Endothelial cell of umbilical vein (primary cell): ENCODE results near the gene DTNA. TPM values are rescaled to one million over a fixed set of nuclear protein-coding genes. Genes with fewer than 3 reads are reported as not detected.

Experiments
- BruUV-seq: library from RNA; stranded (reverse); fragments of 400-500 nt; replicated peaks from 2 replicates; lab custom pipeline; 2021; lab: Mats Ljungman, UMichigan
- CTCF ChIA-PET: fragments of 300-600, 350-600 bp; sonication (Branson Sonifier 250); formaldehyde crosslinking; loops from one replicate; lab custom pipeline; 2021; ENCODE audit warnings: antibody characterized with exemption, inconsistent platforms; lab: Charles Lee
- POLR2A ChIA-PET: fragments of 300-600, 350-600 bp; sonication (Branson Sonifier 250); formaldehyde crosslinking; loops from one replicate; lab custom pipeline; 2021; ENCODE audit warnings: antibody characterized with exemption, inconsistent platforms; lab: Charles Lee
- DNase-seq: peaks from one replicate; pipeline ENCODE4 v3.0.0-alpha.2; 2011; ENCODE audit warnings: low read depth, low spot score
- FAIRE-seq: peaks from 2 replicates; lab custom pipeline; 2011; peaks lifted over from hg19 to GRCh38; lab: Jason Lieb, UNC
- H2AFZ ChIP-seq: 2 replicates; pipeline ENCODE4 v1.6.0; 2012; ENCODE audit warnings: low read depth, low read length, control low read depth, inconsistent platforms
- H3K27ac ChIP-seq: 2 replicates; pipeline ENCODE4 v1.5.1; 2011; ENCODE audit warnings: low read depth, mild to moderate bottlenecking, control low read depth, low read length, moderate library complexity; ENCODE audit not compliant: insufficient read depth
- H3K27me3 ChIP-seq, 2 experiments: 2 replicates each; pipeline versions ENCODE4 v1.6.0 to v1.6.1; 2011; ENCODE audit warnings: low read length in 2 of 2, mixed read lengths in 1 of 2; ENCODE audit not compliant: control insufficient read depth in 2 of 2, insufficient read depth in 2 of 2
- H3K36me3 ChIP-seq, 2 experiments: 2 replicates in 1 of 2; 3 replicates in 1 of 2; pipeline ENCODE4 v1.5.1; 2011; ENCODE audit warnings: low read length in 2 of 2, mild to moderate bottlenecking in 1 of 2, moderate library complexity in 1 of 2; ENCODE audit not compliant: control insufficient read depth in 2 of 2, insufficient read depth in 2 of 2; ENCODE audit errors: extremely low read depth in 1 of 2
- H3K4me1 ChIP-seq: 3 replicates; pipeline ENCODE4 v1.5.1; 2011; ENCODE audit warnings: mild to moderate bottlenecking, low read length; ENCODE audit not compliant: control insufficient read depth, insufficient read depth; ENCODE audit errors: extremely low read depth
- H3K4me2 ChIP-seq: 2 replicates; pipeline ENCODE4 v1.6.1; 2011; ENCODE audit warnings: low read length, control low read depth, mixed read lengths; ENCODE audit not compliant: insufficient read depth
- H3K4me3 ChIP-seq, 3 experiments: fragments of 200-600 bp in 1 of 3; sonication (generic), shearing (Covaris generic) in 1 of 3; replicated peaks in 1 of 3; 2 replicates each; pipeline ENCODE4 v1.5.1; 2011 to 2016; ENCODE audit warnings: control low read depth in 3 of 3, low read length in 3 of 3, mild to moderate bottlenecking in 2 of 3, inconsistent platforms in 1 of 3, low read depth in 1 of 3, moderate library complexity in 1 of 3; ENCODE audit not compliant: insufficient read depth in 1 of 3
- H3K79me2 ChIP-seq: 2 replicates; pipeline ENCODE4 v1.6.0; 2012; ENCODE audit warnings: low read length, inconsistent platforms; ENCODE audit not compliant: control insufficient read depth, insufficient read depth
- H3K9ac ChIP-seq: replicated peaks from 2 replicates; pipeline ENCODE3; 2011; ENCODE audit warnings: low read length, control low read depth; ENCODE audit not compliant: insufficient read depth; ENCODE audit errors: extremely low read depth
- H3K9me1 ChIP-seq: replicated peaks from 3 replicates; pipeline ENCODE4 v1.6.0; 2011; ENCODE audit warnings: mild to moderate bottlenecking, low read length; ENCODE audit not compliant: control insufficient read depth, insufficient read depth; ENCODE audit errors: extremely low read depth
- H3K9me3 ChIP-seq: replicated peaks from 2 replicates; pipeline ENCODE4 v1.5.1; 2012; ENCODE audit warnings: low read length, inconsistent platforms; ENCODE audit not compliant: control insufficient read depth, insufficient read depth
- H4K20me1 ChIP-seq: replicated peaks from 2 replicates; pipeline ENCODE3; 2011; ENCODE audit warnings: mild to moderate bottlenecking, low read length; ENCODE audit not compliant: control insufficient read depth, insufficient read depth; ENCODE audit errors: extremely low read depth
- FOS ChIP-seq: IDR thresholded peaks from 2 replicates; pipeline ENCODE4 v1.6.1; 2011; ENCODE audit warnings: mild to moderate bottlenecking, low read length, moderate library complexity, borderline replicate concordance; ENCODE audit not compliant: insufficient read depth
- JUN ChIP-seq: IDR thresholded peaks from 2 replicates; pipeline ENCODE4 v1.6.1; 2011; ENCODE audit warnings: borderline replicate concordance, low read depth; ENCODE audit not compliant: insufficient read length, insufficient read depth
- MYC ChIP-seq: IDR thresholded peaks from one replicate; pipeline ENCODE4 v1.6.1; 2011; ENCODE audit warnings: mild to moderate bottlenecking, low read depth, low read length
- POLR2AphosphoS5 ChIP-seq: IDR thresholded peaks from 2 replicates; pipeline ENCODE4 v1.6.1; 2012; ENCODE audit warnings: low read depth, mild to moderate bottlenecking, control low read depth, low read length, moderate library complexity; ENCODE audit not compliant: insufficient read depth
- dilution Hi-C: fragments of 300-500 bp; cut with MboI; formaldehyde crosslinking; loops from one replicate; pipeline ENCODE4 v1.15.0; 2019; ENCODE audit warnings: low sequenced_read_pairs; ENCODE audit not compliant: extremely low pct_ligation_motif_present
- intact Hi-C: fragments of 100-400 bp; cut with micrococcal nuclease; formaldehyde crosslinking; loops from one replicate; pipeline ENCODE4 v1.10.0; 2022
- polyA plus RNA-seq, 4 experiments: library from polyadenylated mRNA; depleted of rRNA in 3 of 4; stranded (reverse) in 3 of 4; unstranded in 1 of 4; fragments of >200 nt; gene quantifications; 2 replicates each; pipeline versions ENCODE4 v1.2.1 to v1.2.3, GENCODE V29; 2011 to 2012; ENCODE audit warnings: missing spikeins in 1 of 4
- total RNA-seq: library from RNA; stranded (reverse); gene quantifications from 2 replicates; pipeline ENCODE4 v1.2.3, GENCODE V29; 2021
- TF ChIP-seq, protein P1 (sequence below), 2 donors: IDR thresholded peaks; 1 replicate in 1 of 2; 2 replicates in 1 of 2; pipeline ENCODE4 v1.5.1; 2011; ENCODE audit warnings: low read length in 2 of 2, mild to moderate bottlenecking in 2 of 2, moderate library complexity in 2 of 2, control low read depth in 1 of 2, inconsistent platforms in 1 of 2, low read depth in 1 of 2; ENCODE audit not compliant: insufficient read depth in 1 of 2; ENCODE audit errors: extremely low read depth in 1 of 2

Gene DTNA
- total and polyA plus RNA-seq, 2 donors (not counting 3 experiments of a cell fraction or from before 2014, with no cell fraction given), result 6.6 to 15.3 TPM

DNA sequence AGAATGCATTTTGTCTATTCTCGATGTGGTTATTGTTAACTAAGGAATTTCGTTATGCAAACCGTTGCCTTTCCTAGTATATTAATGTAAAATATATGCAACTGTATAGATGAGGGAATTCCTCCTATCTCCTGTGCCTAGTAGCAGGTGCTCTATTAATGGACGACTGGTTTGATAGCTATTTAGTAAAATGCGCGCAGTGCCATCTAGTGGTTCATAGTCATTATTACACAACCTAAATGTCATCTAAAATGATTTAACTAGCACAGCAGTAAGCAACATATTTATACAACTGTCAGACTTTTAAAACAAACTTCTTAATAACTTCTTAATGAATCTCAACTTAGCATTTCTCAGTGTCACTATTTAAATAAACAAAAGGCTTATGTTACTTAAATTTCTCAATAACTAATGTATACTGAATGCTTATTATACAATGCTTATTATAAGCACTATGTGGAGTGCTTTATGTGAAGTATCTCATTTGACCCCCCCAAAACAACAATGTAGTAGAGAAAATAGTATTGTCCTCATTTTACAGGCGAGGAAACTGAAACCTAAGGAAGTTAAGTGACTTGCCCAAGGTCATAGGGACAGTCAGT lies 77.9 kb downstream of the DTNA start:
- TF ChIP-seq, protein P1, sequence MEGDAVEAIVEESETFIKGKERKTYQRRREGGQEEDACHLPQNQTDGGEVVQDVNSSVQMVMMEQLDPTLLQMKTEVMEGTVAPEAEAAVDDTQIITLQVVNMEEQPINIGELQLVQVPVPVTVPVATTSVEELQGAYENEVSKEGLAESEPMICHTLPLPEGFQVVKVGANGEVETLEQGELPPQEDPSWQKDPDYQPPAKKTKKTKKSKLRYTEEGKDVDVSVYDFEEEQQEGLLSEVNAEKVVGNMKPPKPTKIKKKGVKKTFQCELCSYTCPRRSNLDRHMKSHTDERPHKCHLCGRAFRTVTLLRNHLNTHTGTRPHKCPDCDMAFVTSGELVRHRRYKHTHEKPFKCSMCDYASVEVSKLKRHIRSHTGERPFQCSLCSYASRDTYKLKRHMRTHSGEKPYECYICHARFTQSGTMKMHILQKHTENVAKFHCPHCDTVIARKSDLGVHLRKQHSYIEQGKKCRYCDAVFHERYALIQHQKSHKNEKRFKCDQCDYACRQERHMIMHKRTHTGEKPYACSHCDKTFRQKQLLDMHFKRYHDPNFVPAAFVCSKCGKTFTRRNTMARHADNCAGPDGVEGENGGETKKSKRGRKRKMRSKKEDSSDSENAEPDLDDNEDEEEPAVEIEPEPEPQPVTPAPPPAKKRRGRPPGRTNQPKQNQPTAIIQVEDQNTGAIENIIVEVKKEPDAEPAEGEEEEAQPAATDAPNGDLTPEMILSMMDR (IDR thresholded peaks at IDR 0.05; ENCODE audit: extremely low read depth in 1 of 2, insufficient read depth in 1 of 2, low read depth in 1 of 2, low read length in 2 of 2), result peak; percentile 37 to 48
- no peak for TF ChIP-seq MYC
- no peak overlapping the region for H3K4me2 ChIP-seq
- intact Hi-C loops, result loop anchor here (1.0 to 5.0 kb wide), 6 partner anchors 59 to 466 kb away; no protein-coding TSS in a partner anchor
- H3K79me2 ChIP-seq, result no peaks in the 10 kb centered on the region
- ChIA-PET CTCF (interaction anchor here (0.6 to 11.4 kb wide), 41 partner anchors 10 to 1556 kb away, joined by 3 to 314 read pairs (median 4); partner anchors contain the start of gene DTNA), POLR2A (no interaction called here)
- no peaks in the 10 kb centered on the region for H3K9me1 ChIP-seq
- no peak overlapping the region for H3K27ac ChIP-seq
- dilution Hi-C loops, result no loop called here
- H4K20me1 ChIP-seq, result no peaks in the 10 kb centered on the region
- DNase-seq (peak; percentile 80), FAIRE-seq (peak; percentile 76)
- no peaks in the 10 kb centered on the region for H3K27me3 ChIP-seq
- H3K36me3 ChIP-seq, result no peaks in the 10 kb centered on the region
- H3K9ac ChIP-seq, result no peak overlapping the region
- no peaks in the 10 kb centered on the region for H3K4me1 ChIP-seq
- no peak overlapping the region for H2AFZ ChIP-seq
- BruUV-seq, result no TSS peak
- no peak overlapping the region for H3K4me3 ChIP-seq
- no peaks in the 10 kb centered on the region for H3K9me3 ChIP-seq

DNA sequence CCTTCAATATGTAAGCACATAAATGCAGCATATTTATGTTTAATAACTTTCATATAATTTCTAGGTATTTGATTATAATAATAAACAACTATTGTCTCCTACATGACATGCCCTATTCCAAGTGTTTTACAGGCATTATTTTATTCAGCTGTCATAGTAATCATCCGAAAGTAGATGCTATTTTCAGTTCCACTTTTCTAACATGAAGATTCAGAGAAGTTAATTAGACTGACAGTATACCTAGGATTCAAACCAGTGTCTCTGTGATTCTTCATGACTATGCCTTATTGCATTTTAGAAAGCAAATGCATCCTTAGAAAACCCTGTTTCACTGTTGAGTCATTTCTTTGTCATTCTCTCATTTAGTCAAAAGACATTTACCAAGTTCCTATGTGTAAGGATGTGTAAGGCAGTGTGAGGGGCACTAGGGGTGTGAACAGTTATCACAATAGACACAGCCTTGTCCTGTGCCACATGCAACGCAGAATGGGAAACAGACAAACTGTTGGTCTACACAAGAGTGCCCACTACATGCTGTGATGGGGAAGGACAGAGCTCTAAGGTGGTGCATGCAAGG lies 79.8 kb downstream of the DTNA start:
- no peak overlapping the region for H3K27ac ChIP-seq
- no peak overlapping the region for H3K4me3 ChIP-seq
- DNase-seq (no peak), FAIRE-seq (no peak)
- H3K9me1 ChIP-seq, result no peaks in the 10 kb centered on the region
- CTCF ChIA-PET, result interaction anchor here (1.6 to 11.4 kb wide), 4 partner anchors 8 to 667 kb away, joined by 7 to 314 read pairs (median 42); no protein-coding TSS in a partner anchor
- H3K4me1 ChIP-seq, result no peaks in the 10 kb centered on the region
- no peak overlapping the region for H3K4me2 ChIP-seq
- POLR2A ChIA-PET, result no interaction called here
- intact Hi-C loops, result loop anchor here (2.0 to 5.0 kb wide), 3 partner anchors 298 to 468 kb away; no protein-coding TSS in a partner anchor
- dilution Hi-C loops, result no loop called here
- no peaks in the 10 kb centered on the region for H3K79me2 ChIP-seq
- H3K9ac ChIP-seq, result no peak overlapping the region
- H2AFZ ChIP-seq, result no peak overlapping the region
- no peaks in the 10 kb centered on the region for H4K20me1 ChIP-seq
- no peaks in the 10 kb centered on the region for H3K27me3 ChIP-seq
- no peak for TF ChIP-seq JUN
- TF ChIP-seq FOS, result no peak
- no peak for TF ChIP-seq POLR2AphosphoS5
- no peaks in the 10 kb centered on the region for H3K36me3 ChIP-seq
- BruUV-seq, result no TSS peak
- no peaks in the 10 kb centered on the region for H3K9me3 ChIP-seq
